Stomach (tissue), 9 donors: ENCODE measurements around the gene SDCBP2. TPM values are rescaled to one million over a fixed set of nuclear protein-coding genes. Genes with fewer than 3 reads are reported as not detected.

Experiments
- DNase-seq, 2 donors: peaks; one replicate each; pipeline versions ENCODE4 v3.0.0 to v3.0.0-alpha.2; 2013 to 2019
- H3K27ac ChIP-seq, 5 donors: fragments of 200-600 bp in 4 of 5; sonication (generic) in 4 of 5; one replicate each; pipeline ENCODE4 v1.5.1; 2013 to 2019; ENCODE audit warnings: mild to moderate bottlenecking in 1 of 5, moderate library complexity in 1 of 5
- H3K27me3 ChIP-seq, 3 donors: fragments of 200-600 bp; sonication (generic); one replicate each; pipeline ENCODE4 v1.5.1; 2017 to 2019; ENCODE audit warnings: mixed run types in 1 of 3
- H3K36me3 ChIP-seq, 4 donors: fragments of 200-600 bp; sonication (generic); 1 replicate in 3 of 4; 2 replicates in 1 of 4; pipeline ENCODE4 v1.5.1; 2016 to 2019
- H3K4me1 ChIP-seq, 4 donors: fragments of 200-600 bp; sonication (generic); one replicate each; pipeline ENCODE4 v1.5.1; 2016 to 2019
- H3K4me3 ChIP-seq, 4 donors: fragments of 200-600 bp; sonication (generic) in 3 of 4; one replicate each; pipeline ENCODE4 v1.5.1; 2016 to 2019; ENCODE audit warnings: mild to moderate bottlenecking in 1 of 4
- H3K9me3 ChIP-seq, 4 donors: fragments of 200-600 bp; sonication (generic); one replicate each; pipeline ENCODE4 v1.5.1; 2016 to 2019
- CTCF ChIP-seq, 7 experiments: fragments of 450-650 bp in 4 of 7; fragments of 200-600 bp in 3 of 7; sonication (generic) in 3 of 7; IDR thresholded peaks; one replicate each; pipeline ENCODE4 v1.5.1; 2016 to 2019; ENCODE audit warnings: antibody characterized with exemption in 7 of 7, control low read depth in 2 of 7, mild to moderate bottlenecking in 1 of 7
- EP300 ChIP-seq: sonication (generic); formaldehyde crosslinking; IDR thresholded peaks from one replicate; pipeline ENCODE4 v1.6.1; 2017; ENCODE audit warnings: antibody characterized with exemption
- POLR2A ChIP-seq, 4 donors: fragments of 450-650 bp; IDR thresholded peaks; one replicate each; pipeline ENCODE4 v1.6.1; 2016; ENCODE audit warnings: antibody characterized with exemption in 4 of 4, control low read depth in 2 of 4, mild to moderate bottlenecking in 1 of 4, moderate library complexity in 1 of 4
- POLR2AphosphoS5 ChIP-seq, 3 donors: sonication (generic); formaldehyde crosslinking; IDR thresholded peaks; one replicate each; pipeline ENCODE4 v1.6.1; 2016; ENCODE audit warnings: antibody characterized with exemption in 3 of 3
- WGBS, 5 donors: extraction: QIAGEN DNeasy Blood & Tissue Kit in 3 of 5; methylation state at CpG; one replicate each; pipeline versions ENCODE4 v1.1.5 to v1.1.7; 2013 to 2018; 5-methylcytosine and 5-hydroxymethylcytosine counted together
- intact Hi-C: fragments of 100-400 bp; cut with DNase I; formaldehyde crosslinking; loops from one replicate; pipeline ENCODE4 v1.15.1; 2023; ENCODE audit warnings: low total_unique reads
- polyA plus RNA-seq, 3 donors: library from polyadenylated mRNA; stranded (reverse); fragments of 200-250 nt; gene quantifications; one replicate each; pipeline ENCODE4 v1.2.3, GENCODE V29; 2013
- total RNA-seq, 5 donors: library from RNA; depleted of rRNA; stranded (reverse); fragments of >200 nt; gene quantifications; one replicate each; pipeline versions ENCODE4 v1.1.0 to v1.2.3, GENCODE V29; 2014 to 2016
- donor health status: healthy with polysubstance abuse.
- donor health status: Bipolar disorder and iron deficiency.
- donor health status: healthy.

SDCBP2 gene
- total and polyA plus RNA-seq, 8 donors: 33.3 to 297 (median 60.5) TPM

DNA sequence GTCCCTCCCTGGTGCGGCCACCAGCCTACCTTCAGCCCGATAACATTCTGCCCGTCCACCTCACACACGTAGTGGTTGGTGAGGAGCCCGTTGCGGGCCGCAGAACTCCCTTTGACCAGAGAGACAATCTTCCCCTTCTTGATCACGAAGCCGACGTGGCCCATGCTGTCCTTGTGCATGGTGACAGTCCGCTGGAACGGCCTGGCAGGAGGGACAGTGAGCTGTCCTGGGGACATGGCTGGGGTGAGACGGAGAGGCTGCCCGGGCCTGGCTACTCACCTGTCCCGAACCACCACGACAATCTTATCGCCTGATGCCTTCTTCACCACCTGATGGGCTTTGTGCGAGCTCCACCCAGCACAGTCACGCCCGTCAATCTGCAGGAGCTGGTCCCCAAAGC lies 16.6 kb downstream of the SDCBP2 start:
- DNase-seq: no peak

GRCh38 chr20:1310506-1311190 lies 18.3 kb downstream of the SDCBP2 start:
- H3K4me3 ChIP-seq: no peak overlapping the region
- peaks cover 4 to 13% (median 10%) of the 10 kb centered on the region in 4 donors for H3K4me1 ChIP-seq
- no peak for DNase-seq
- no peaks in the 10 kb centered on the region for H3K9me3 ChIP-seq
- no peak overlapping the region for H3K27ac ChIP-seq
- 78 to 88% (median 82%) methylated on average over 10 to 12 of the region's 12 CpGs for whole genome bisulfite sequencing, 5 donors
- TF ChIP-seq EP300 (no peak), POLR2A (IDR thresholded peaks at IDR 0.05) (no peak), POLR2AphosphoS5 (IDR thresholded peaks at IDR 0.05) (no peak)
- intact Hi-C loops: loop anchor here (5.0 kb wide), 1 partner anchor 127 kb away; no protein-coding TSS in a partner anchor
- peaks cover 0 to 72% (median 49%) of the 10 kb centered on the region in 4 donors for H3K36me3 ChIP-seq
- no peaks in the 10 kb centered on the region for H3K27me3 ChIP-seq

More for the DNA sequence above, 16.6 kb downstream of the SDCBP2 start:
- TF ChIP-seq POLR2A (IDR thresholded peaks at IDR 0.05) (no peak), CTCF (IDR thresholded peaks at IDR 0.05) (no peak), EP300 (no peak), POLR2AphosphoS5 (IDR thresholded peaks at IDR 0.05) (no peak)
- Histone ChIP-seq H3K4me1 (peaks cover 4 to 13% (median 10%) of the 10 kb centered on the region in 4 donors), H3K9me3 (no peaks in the 10 kb centered on the region), H3K27ac (no peak overlapping the region), H3K27me3 (no peaks in the 10 kb centered on the region), H3K4me3 (no peak overlapping the region), H3K36me3 (peaks cover 0 to 59% (median 36%) of the 10 kb centered on the region in 4 donors)
- intact Hi-C loops: loop anchor here (5.0 kb wide), 1 partner anchor 125 kb away; no protein-coding TSS in a partner anchor
- WGBS, 5 donors: 94 to 97% (median 96%) methylated on average over 18 to 20 of the region's 20 CpGs

DNA sequence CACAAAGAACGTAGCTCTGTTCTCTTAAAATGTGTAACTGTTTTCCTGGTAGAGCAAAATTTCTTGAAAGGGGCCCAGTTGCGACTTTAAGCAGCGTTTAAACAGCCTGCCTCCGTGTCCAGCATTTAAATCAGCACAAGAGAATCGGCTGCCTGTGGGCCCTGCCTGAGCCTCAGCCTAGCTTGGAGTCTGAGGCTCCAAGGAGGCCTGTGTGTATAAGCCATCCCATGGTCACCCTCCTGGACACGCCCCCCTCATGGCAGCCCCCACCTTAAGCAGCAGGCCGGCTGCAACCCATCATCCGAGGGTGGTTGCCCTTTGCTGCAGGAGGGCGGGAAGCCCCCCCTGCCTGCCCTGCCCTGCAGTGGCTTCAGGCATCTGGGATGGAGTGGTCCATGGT lies 18.9 kb downstream of the SDCBP2 start:
- peaks cover 0 to 78% (median 54%) of the 10 kb centered on the region in 4 donors for H3K36me3 ChIP-seq
- H3K27ac ChIP-seq: no peak overlapping the region
- H3K4me1 ChIP-seq: peaks cover 4 to 13% (median 10%) of the 10 kb centered on the region in 4 donors
- DNase-seq: no peak
- H3K9me3 ChIP-seq: no peaks in the 10 kb centered on the region
- no peak overlapping the region for H3K4me3 ChIP-seq
- intact Hi-C loops: loop anchor here (5.0 kb wide), 1 partner anchor 127 kb away; no protein-coding TSS in a partner anchor
- WGBS, 5 donors: 68 to 72% (median 69%) methylated on average over 6 to 9 of the region's 9 CpGs
- no peaks in the 10 kb centered on the region for H3K27me3 ChIP-seq
- TF ChIP-seq EP300: no peak
- TF ChIP-seq POLR2A (IDR thresholded peaks at IDR 0.05): no peak
- TF ChIP-seq CTCF (IDR thresholded peaks at IDR 0.05): no peak
- TF ChIP-seq POLR2AphosphoS5 (IDR thresholded peaks at IDR 0.05): no peak

- Histone ChIP-seq H3K4me1 (peaks cover 4 to 13% (median 10%) of the 10 kb centered on the region in 4 donors), H3K27ac (no peak overlapping the region), H3K36me3 (peaks cover 0 to 84% (median 61%) of the 10 kb centered on the region in 4 donors), H3K9me3 (no peaks in the 10 kb centered on the region), H3K4me3 (no peak overlapping the region), H3K27me3 (no peaks in the 10 kb centered on the region)
- TF ChIP-seq EP300 (no peak), POLR2A (IDR thresholded peaks at IDR 0.05) (no peak), POLR2AphosphoS5 (IDR thresholded peaks at IDR 0.05) (no peak), CTCF (IDR thresholded peaks at IDR 0.05) (no peak)
- intact Hi-C loops: no loop called here
- WGBS, 5 donors: 82 to 91% (median 85%) methylated on average over 12 of the region's 12 CpGs
- no peak for DNase-seq
Measured at GRCh38 chr20:1309439-1309847, 19.5 kb downstream of the SDCBP2 start.

- no peaks in the 10 kb centered on the region for H3K9me3 ChIP-seq
- H3K27ac ChIP-seq: no peak overlapping the region
- no peak overlapping the region for H3K4me3 ChIP-seq
- WGBS, 5 donors: 66 to 94% (median 88%) methylated on average over 6 to 9 of the region's 9 CpGs
- no peak for DNase-seq
- H3K4me1 ChIP-seq: peaks cover 4 to 9% (median 7%) of the 10 kb centered on the region in 4 donors
- peaks cover 0 to 86% (median 68%) of the 10 kb centered on the region in 4 donors for H3K36me3 ChIP-seq
- no peak for TF ChIP-seq CTCF (IDR thresholded peaks at IDR 0.05)
- no peak for TF ChIP-seq POLR2AphosphoS5 (IDR thresholded peaks at IDR 0.05)
- no peak for TF ChIP-seq EP300
- no peak for TF ChIP-seq POLR2A (IDR thresholded peaks at IDR 0.05)
- intact Hi-C loops: no loop called here
- no peaks in the 10 kb centered on the region for H3K27me3 ChIP-seq
Measured at GRCh38 chr20:1308702-1309095, 20.2 kb downstream of the SDCBP2 start.
